Activated CD4-positive, alpha-beta T cell treated with anti-CD3 and anti-CD28 coated beads, Interleukin-2, amount 50 U/mL, for 4 hours (primary cell): ENCODE measurements around the gene CNN2.

Experiments
- DNase-seq, 2 experiments: peaks; one replicate each; pipeline ENCODE4 v3.0.0-alpha.2; 2020

Gene CNN2

DNA sequence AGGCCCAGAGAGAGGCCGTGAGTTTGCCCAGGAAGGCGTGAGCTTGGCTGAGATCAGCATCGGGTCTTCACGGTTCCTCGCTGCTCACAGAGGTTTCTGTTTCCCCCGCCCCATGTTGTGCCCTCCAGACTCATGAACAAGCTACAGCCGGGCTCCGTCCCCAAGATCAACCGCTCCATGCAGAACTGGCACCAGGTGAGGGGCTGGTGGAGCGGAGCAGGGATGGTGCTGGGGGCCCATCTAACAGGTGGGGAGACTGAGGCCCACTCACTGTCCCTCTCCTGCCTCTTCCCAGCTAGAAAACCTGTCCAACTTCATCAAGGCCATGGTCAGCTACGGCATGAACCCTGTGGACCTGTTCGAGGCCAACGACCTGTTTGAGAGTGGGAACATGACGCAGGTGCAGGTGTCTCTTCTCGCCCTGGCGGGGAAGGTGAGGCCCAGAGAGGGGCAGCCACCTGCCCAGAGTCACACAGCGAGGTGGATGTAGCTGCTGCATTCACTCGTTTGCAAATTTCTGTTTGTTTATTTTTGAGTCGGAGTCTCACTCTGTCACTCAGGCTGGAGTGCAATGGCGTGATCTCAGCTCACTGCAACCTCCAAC lies 6.0 kb downstream of the CNN2 start:
- DNase-seq = no peak

DNA sequence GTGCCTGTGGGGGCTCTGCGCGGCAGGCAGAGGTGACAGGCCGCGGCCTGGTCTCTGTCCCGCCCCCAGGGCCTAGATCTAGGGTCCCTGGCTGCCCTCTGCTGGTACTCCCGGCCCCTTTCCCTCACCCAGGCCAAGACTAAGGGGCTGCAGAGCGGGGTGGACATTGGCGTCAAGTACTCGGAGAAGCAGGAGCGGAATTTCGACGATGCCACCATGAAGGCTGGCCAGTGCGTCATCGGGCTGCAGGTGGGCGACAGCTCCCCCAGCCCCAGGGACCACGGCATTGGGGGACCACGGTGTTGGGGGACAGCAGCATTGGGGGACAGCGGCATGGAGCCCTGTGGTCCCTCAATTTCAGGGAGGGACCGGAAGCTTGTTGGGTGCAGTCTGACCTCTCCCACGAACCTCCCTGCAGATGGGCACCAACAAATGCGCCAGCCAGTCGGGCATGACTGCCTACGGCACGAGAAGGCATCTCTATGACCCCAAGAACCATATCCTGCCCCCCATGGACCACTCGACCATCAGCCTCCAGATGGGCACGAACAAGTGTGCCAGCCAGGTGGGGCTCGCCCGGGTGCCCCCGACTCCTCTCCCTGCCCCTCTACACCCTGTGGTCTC lies 9.7 kb downstream of the CNN2 start:
- no peak for DNase-seq

DNA sequence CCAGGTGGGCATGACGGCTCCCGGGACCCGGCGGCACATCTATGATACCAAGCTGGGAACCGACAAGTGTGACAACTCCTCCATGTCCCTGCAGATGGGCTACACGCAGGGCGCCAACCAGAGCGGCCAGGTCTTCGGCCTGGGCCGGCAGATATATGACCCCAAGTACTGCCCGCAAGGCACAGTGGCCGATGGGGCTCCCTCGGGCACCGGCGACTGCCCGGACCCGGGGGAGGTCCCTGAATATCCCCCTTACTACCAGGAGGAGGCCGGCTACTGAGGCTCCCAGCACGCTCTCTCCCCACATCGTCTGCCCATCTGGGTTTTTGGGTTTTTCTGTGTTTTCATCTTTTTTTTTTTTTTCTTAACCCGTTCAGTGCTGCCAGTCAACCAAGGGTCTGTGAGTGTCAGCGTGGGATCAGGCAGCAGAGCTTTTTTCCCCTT lies 11.2 kb downstream of the CNN2 start:
- DNase-seq = no peak

DNA sequence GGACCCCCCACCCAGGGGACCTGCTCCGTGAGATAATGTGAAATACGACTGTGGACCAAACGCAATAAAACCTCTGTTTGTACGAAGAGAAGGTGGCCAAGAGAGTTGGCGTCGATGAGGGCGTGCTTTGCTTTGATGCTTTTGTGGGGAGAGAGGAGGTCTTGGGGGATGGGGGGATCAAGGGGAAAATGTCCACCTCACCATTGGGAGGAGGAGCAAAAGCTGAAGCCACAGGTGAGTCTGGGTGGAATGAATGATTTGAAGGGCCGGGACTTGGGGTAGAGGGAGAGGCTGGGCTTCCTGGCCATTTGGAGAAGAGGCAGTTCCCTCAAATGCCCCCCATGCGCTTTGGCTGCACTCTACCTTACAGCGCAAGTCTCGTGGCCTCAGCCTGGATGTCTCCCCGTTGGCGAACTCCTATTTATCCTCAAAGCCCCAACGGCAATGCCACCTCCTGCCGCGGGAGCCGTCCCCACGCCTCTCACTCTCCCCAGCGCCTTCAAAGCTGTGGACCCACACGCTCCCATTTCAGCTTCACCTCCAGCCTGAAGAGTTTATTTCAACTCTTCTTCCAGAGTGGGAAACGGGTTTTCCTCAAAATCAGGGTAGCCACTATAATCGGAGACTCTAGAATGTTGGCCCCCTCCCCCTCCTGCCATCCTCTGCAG lies 12.7 kb downstream of the CNN2 start:
- no peak for DNase-seq

DNA sequence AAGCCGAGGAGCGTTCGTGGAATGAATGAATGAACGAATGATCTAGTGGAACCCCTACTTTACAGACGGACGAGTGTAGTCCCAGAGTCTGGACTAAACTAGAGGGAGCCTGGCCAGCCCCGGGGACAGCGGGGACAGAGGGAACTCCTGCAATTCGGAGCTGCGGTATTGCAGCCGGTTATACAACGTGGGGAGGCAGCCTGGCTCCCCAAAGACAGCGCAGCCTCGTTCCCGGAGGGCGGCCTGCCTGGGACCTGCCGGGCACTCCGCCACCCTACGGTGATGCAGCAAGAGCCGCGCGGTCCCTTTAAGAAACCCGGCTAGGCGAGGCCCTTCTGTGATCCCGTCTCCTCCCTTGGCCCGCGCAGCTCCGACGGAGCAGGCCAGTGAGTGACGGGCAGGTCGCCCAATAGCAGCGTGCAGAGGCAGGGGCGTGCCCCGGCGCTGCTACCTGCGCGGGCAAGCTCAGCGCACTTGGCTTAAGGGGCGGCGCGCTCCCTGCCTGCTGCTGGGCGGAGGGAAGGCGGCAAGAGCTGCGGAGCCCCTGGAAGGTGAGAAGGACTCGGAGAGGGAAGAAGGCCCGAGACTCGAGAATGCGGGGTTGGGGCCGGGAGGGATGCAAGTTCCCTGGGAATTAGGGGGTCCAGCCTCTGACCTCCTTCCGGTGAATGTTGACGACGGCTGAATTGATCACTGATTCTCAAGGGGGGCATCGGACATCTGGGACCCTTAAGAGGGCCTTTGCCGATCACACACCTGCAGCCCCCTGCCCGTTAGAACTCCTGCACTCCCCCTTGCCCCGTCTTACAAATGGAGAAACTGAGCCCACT lies 13.5 kb downstream of the CNN2 start, which contains the start of gene ABCA7:
ABCA7 (plus strand) TSS at position 462 of the 830 bp plus-strand sequence. CDS start 1,255 bp downstream, outside the sequence.
- peak; percentile 100 for DNase-seq

DNA sequence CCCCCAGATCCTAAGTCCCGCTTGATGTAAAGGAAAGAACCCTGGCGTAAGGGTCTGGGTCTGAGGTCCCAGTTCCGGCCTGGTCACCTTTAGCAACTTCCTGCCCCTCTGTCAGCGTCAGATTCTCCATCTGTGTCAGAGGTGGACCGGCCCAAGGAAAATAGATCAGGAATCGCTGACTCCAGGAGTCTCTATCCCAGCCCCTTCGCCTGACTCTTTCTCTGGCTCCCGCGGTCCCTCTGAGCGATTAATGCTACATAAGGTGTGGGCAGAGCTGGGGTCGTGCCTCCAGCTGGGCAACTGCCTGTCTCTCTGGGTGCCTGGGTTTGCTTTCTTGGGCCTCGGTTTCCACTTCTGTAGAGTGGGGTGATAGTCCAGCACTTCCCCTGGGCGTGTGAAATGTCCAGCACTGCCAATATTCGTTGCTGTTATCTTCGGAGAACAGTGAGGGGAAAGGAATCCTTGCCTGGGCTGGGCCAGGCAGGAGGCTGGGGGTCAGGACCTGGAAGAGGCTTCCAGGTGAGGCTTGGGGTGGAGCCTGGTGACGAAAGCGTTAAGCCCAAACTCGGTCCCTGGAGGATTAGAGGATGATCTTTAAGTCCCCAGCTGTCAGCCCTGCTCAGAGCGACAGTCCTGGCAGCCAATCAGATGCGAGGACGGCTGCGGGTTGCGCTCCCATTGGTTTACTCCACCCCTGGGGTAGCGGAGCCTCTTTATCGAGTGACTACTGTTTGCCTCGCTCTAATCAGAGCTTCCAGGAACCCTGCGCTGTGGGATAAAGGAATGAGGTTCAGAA lies 14.3 kb downstream of the CNN2 start:
- peak; percentile 89 to 90 for DNase-seq

DNA sequence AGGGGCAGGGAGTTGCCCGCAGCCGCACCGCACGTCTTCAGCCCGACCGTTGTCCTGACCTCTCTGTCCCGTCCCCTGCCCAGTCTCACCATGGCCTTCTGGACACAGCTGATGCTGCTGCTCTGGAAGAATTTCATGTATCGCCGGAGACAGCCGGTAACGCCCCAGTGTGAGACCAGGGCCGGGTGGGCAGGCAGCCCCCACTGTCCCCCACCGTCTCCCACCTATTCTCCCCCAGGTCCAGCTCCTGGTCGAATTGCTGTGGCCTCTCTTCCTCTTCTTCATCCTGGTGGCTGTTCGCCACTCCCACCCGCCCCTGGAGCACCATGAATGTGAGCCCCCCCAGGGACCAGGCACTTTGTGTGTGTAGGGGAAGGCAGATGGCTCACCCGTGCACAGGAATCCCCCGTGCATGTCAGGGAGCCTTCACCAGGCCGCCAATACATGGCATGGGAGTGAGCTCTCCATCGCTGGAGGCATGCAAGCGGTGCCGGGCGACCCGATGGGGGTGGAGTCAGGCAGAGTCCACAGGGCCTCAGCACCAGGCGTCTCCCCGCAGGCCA lies 14.9 kb downstream of the CNN2 start:
- no peak for DNase-seq

DNA sequence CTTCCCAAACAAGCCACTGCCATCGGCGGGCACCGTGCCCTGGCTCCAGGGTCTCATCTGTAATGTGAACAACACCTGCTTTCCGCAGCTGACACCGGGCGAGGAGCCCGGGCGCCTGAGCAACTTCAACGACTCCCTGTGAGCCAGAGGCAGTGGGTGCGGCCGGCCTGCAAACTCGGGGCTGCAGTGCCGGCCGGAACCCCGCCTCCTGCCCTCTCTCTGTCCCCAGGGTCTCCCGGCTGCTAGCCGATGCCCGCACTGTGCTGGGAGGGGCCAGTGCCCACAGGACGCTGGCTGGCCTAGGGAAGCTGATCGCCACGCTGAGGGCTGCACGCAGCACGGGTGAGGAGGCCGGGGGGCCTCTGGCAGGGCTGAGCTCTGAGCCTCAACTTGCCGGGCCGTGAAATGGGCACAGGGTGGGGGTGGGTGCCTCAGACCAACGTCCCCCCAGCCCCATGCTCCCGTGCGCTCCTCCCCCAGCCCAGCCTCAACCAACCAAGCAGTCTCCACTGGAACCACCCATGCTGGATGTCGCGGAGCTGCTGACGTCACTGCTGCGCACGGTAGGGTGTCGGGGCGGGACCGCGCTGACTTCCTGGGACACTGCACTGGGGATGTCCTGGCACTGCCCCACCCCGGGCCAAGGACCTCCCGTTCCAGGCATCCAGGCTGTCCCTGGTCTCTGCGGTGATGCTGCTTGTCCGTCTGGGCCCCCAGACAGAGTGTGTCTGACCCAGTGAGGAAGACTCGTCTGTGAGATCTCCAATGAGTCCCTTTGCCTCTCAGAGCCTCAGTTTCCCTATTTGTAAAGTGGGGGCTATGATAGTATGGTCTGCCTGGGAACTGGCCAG lies 15.7 kb downstream of the CNN2 start:
- no peak for DNase-seq

DNA sequence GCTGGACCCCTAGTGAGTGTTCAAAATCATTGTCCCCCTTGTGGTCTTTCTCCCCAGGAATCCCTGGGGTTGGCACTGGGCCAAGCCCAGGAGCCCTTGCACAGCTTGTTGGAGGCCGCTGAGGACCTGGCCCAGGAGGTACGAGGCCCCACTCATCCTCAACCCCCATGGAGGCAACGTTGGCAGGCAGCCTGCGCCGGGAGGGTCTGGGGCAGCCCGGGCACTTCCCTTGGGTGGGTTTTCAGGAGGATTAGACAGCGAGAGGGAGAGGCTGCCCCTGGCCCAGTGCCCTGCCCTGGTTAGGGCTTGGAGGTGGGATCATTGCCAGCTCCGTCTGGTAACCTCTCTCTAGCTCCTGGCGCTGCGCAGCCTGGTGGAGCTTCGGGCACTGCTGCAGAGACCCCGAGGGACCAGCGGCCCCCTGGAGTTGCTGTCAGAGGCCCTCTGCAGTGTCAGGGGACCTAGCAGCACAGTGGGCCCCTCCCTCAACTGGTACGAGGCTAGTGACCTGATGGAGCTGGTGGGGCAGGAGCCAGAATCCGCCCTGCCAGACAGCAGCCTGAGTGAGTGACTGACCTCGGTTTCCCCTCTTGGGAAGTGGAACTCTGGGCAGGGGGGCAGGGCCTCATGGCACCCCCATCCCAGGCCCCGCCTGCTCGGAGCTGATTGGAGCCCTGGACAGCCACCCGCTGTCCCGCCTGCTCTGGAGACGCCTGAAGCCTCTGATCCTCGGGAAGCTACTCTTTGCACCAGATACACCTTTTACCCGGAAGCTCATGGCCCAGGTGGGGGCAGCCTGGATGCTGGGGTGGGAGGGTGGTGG lies 16.5 kb downstream of the CNN2 start:
- no peak for DNase-seq

DNA sequence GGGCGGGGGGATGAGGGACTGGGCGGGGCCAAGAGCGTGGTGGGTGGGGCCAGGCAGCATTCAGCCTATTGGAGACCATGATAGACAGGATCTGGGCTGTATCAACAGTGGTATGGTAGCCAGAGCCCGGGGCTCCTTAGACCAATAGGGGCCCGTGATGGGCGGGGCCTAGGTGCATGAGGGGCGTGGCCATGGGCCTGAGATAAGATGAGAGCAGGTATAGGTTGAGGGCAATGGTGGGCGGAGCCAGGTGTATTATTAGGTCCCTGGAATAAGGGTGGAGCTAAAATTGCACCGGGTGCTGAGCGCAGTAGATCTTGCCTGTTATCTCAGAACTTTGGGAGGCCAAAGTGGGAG lies 18.8 kb downstream of the CNN2 start:
- DNase-seq = peak; percentile 48 to 54

DNA sequence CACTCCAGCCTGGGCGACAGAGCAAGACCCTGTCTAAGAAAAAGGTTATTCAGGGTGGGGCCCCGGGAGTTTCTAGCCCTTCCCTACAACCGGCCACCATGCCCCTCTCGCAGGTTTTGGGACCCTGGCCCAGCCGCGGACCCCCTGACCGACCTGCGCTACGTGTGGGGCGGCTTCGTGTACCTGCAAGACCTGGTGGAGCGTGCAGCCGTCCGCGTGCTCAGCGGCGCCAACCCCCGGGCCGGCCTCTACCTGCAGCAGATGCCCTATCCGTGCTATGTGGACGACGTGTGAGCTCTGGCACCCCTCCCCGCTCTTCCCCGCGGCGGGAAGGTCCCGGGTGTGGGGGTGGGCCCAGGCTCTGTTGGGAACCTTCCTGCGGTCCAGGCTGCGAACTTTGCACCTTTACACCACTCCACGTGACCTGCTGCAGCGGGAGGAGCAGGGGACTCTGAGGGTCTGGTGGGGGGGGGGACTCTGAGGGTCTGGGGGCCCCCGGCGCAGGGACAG lies 19.8 kb downstream of the CNN2 start:
- no peak for DNase-seq

DNA sequence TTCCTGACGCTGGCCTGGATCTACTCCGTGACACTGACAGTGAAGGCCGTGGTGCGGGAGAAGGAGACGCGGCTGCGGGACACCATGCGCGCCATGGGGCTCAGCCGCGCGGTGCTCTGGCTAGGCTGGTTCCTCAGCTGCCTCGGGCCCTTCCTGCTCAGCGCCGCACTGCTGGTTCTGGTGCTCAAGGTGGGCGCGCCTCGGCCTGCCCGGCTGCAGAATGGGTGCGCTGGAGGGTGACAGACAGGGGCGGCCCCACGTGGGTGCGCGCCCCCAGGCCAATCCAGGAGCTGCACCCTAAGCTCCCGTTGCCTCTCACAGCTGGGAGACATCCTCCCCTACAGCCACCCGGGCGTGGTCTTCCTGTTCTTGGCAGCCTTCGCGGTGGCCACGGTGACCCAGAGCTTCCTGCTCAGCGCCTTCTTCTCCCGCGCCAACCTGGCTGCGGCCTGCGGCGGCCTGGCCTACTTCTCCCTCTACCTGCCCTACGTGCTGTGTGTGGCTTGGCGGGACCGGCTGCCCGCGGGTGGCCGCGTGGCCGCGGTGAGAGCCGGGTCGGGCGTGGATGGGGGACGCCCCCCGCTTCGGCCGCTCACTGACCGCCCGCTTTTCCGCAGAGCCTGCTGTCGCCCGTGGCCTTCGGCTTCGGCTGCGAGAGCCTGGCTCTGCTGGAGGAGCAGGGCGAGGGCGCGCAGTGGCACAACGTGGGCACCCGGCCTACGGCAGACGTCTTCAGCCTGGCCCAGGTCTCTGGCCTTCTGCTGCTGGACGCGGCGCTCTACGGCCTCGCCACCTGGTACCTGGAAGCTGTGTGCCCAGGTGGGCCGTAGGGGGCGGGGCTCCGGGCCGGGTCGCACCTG lies 20.7 kb downstream of the CNN2 start:
- no peak for DNase-seq

DNA sequence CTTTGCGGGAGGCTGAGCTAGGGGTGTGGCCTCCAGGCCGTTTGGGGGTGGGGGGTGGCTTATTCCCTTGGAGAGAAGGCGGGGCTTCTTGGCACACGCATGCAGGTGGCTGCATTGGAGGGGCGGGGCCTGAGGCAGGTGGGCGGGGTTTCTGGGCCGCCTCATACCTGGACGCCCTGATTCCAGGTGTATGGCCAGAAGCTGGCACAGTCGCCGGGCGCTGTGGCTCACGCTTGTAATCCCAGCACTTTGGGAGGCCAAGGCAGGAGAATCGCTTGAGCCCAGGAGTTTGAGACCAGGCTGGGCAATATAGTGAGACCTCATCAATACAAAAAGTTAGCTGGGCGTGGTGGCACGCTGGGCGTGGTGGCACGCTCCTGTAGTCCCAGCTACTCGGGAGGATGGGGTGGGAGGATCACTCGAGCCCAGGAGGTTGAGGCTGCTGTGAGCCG lies 21.3 kb downstream of the CNN2 start:
- no peak for DNase-seq

DNA sequence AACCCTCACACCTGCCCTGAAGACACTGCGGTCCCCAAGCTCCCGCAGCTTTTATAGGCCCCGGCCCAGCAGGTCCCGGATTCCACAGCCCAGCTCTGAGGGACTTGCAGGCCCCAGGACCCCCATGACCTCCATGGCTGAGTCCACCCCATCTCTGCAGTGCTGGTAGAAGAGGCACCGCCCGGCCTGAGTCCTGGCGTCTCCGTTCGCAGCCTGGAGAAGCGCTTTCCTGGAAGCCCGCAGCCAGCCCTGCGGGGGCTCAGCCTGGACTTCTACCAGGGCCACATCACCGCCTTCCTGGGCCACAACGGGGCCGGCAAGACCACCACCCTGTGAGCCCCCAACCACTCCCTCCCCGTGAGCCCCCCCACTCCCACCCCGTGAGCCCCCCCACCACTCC lies 22.7 kb downstream of the CNN2 start:
- no peak for DNase-seq

DNA sequence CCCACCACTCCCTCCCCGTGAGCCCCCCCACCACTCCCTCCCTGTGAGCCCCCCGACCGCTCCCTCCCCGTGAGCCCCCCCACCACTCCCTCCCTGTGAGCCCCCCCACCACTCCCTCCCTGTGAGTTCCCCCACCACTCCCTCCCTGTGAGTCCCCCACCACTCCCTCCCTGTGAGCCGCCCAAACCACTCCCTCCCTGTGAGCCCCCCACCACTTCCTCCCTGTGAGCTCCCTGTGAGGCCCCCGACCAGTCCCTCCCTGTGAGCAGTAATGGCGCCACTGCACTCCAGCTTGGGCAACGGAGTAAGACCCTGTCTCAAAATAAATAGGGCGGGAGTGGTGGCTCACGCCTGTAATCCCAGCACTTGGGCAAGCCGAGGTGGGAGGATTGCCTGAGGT lies 23.4 kb downstream of the CNN2 start:
- no peak for DNase-seq

DNA sequence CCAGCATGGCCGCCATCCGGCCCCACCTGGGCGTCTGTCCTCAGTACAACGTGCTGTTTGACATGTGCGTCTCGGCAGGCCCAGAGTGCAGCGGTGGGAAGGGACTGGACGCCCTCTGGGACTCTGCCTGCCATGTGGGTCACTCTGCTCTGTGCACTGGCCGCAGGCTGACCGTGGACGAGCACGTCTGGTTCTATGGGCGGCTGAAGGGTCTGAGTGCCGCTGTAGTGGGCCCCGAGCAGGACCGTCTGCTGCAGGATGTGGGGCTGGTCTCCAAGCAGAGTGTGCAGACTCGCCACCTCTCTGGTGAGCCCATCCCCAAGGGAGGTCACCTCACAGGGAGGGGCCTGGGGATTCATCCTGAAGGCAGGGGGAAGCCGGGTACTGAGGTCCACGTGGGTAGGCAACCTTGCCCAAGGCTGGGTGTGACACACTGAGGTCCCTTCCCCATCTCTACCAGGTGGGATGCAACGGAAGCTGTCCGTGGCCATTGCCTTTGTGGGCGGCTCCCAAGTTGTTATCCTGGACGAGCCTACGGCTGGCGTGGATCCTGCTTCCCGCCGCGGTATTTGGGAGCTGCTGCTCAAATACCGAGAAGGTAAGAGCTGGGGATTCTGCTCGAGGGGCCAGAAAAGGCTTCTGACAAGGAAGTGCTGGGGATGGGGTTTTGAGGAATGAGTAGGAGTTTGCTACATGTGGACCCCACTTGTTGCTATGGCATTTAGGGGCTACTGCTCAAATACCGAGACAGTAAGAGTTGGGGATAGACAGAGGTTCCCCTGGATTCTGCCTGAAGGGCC lies 24.8 kb downstream of the CNN2 start:
- no peak for DNase-seq

DNA sequence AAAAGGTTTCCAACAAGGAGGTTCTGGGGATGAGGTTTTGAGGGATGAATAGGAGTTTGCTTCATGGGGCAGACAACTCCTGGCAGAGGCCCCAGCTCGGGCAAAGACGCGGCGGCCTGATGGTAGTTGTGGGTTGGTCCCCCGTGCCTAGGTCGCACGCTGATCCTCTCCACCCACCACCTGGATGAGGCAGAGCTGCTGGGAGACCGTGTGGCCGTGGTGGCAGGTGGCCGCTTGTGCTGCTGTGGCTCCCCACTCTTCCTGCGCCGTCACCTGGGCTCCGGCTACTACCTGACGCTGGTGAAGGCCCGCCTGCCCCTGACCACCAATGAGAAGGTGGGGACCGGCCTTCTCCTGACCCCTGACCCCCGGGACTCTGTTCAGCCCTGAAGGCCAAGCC lies 25.4 kb downstream of the CNN2 start:
- no peak for DNase-seq

DNA sequence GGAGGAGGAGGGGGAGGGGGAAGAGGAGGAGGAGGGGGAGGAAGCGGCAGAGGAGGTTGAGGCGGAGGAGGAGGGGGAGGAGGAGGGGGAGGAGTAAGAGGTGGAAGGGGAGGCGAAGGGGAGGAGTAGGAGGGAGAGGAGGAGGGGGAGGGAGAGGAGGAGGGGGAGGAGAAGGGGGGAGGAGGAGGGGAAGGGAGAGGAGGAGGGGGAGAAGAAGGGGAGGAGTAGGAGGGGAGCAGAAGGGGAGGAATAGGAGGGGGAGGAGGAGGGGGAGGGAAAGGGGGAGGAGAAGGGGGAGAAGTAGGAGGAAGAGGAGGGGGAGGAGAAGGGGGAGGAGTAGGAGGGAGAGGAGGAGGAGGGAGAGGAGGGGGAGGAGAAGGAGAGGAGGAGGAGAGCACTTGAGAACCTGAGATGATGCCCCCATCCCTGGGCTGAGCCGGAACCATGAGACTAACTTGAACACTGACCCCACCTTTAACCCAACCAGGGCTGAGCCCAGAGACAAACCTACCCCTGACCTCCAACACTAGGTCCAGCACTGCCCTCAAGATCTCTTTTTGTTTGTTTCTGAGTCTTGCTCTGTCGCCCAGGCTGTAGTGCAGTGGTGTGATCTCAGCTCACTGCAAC lies 26.1 kb downstream of the CNN2 start:
- DNase-seq = no peak
